CD8-positive, alpha-beta memory T cell (primary cell): ENCODE results near the gene COG5. TPM values are rescaled to one million over a fixed set of nuclear protein-coding genes. Genes with fewer than 3 reads are reported as not detected.

Source experiments
- CTCF ChIA-PET: fragments of 350-600 bp; sonication (Branson Sonifier 250); formaldehyde crosslinking; loops from one replicate; lab custom pipeline; 2021; ENCODE audit warnings: antibody characterized with exemption; lab: Charles Lee
- POLR2A ChIA-PET: fragments of 350-600 bp; sonication (Branson Sonifier 250); formaldehyde crosslinking; loops from one replicate; lab custom pipeline; 2021; ENCODE audit warnings: antibody characterized with exemption; lab: Charles Lee
- DNase-seq, 5 donors: peaks; one replicate each; pipeline versions ENCODE4 v3.0.0 to v3.0.0-alpha.2; 2020 to 2022; ENCODE audit warnings: mixed read lengths in 1 of 5
- H3K27ac ChIP-seq: one replicate; pipeline ENCODE4 v1.7.0; 2013; ENCODE audit warnings: low read depth, mild to moderate bottlenecking, low read length, moderate library complexity
- H3K27me3 ChIP-seq: 2 replicates; pipeline ENCODE4 v1.7.0; 2013; ENCODE audit warnings: low read length, mild to moderate bottlenecking; ENCODE audit not compliant: insufficient read depth, poor library complexity, severe bottlenecking
- H3K36me3 ChIP-seq: 2 replicates; pipeline ENCODE4 v1.7.0; 2013; ENCODE audit warnings: mild to moderate bottlenecking, low read length, moderate library complexity; ENCODE audit not compliant: insufficient read depth
- H3K4me1 ChIP-seq: 2 replicates; pipeline ENCODE4 v1.7.0; 2013; ENCODE audit warnings: mild to moderate bottlenecking, low read length, moderate library complexity; ENCODE audit not compliant: insufficient read depth
- H3K4me3 ChIP-seq: 2 replicates; pipeline ENCODE4 v1.7.0; 2013; ENCODE audit warnings: mild to moderate bottlenecking, low read length
- H3K9me3 ChIP-seq: 2 replicates; pipeline ENCODE4 v1.7.0; 2013; ENCODE audit warnings: mild to moderate bottlenecking, low read length
- H3K27ac Mint-ChIP-seq, 8 donors: one replicate each; pipeline ENCODE4 v1.8.0; 2020 to 2021; ENCODE audit warnings: mixed read lengths in 8 of 8, mild to moderate bottlenecking in 6 of 8, inconsistent platforms in 3 of 8, moderate library complexity in 3 of 8
- H3K27me3 Mint-ChIP-seq, 2 donors: one replicate each; pipeline ENCODE4 v1.8.0; 2020 to 2021; ENCODE audit warnings: mixed read lengths in 2 of 2, mild to moderate bottlenecking in 1 of 2, moderate library complexity in 1 of 2
- H3K36me3 Mint-ChIP-seq, 3 donors: one replicate each; pipeline ENCODE4 v1.8.0; 2020 to 2021; ENCODE audit warnings: mixed read lengths in 3 of 3, inconsistent platforms in 1 of 3, mild to moderate bottlenecking in 1 of 3
- H3K4me1 Mint-ChIP-seq, 3 donors: one replicate each; pipeline ENCODE4 v1.8.0; 2020 to 2021; ENCODE audit warnings: mixed read lengths in 3 of 3, inconsistent platforms in 1 of 3, mild to moderate bottlenecking in 1 of 3
- H3K4me3 Mint-ChIP-seq, 7 donors: one replicate each; pipeline ENCODE4 v1.8.0; 2020 to 2021; ENCODE audit warnings: mixed read lengths in 7 of 7, mild to moderate bottlenecking in 6 of 7, moderate library complexity in 4 of 7, inconsistent platforms in 2 of 7
- H3K9me3 Mint-ChIP-seq, 5 donors: one replicate each; pipeline ENCODE4 v1.8.0; 2020 to 2022; ENCODE audit warnings: mixed read lengths in 5 of 5, mild to moderate bottlenecking in 3 of 5, moderate library complexity in 2 of 5, inconsistent platforms in 1 of 5
- polyA plus RNA-seq: library from polyadenylated mRNA; unstranded; fragments of 300-500 nt; fragmentation: Illumina TruSeq; gene quantifications from one replicate; pipeline ENCODE4 v1.2.3, GENCODE V29; 2021
- total RNA-seq, 2 experiments: library from RNA; stranded (reverse); gene quantifications; one replicate each; pipeline ENCODE4 v1.2.3, GENCODE V29; 2021

The COG5 gene
- total and polyA plus RNA-seq, 3 experiments from 2014 or later: 29.2 to 39.4 (median 38.9) TPM

- no peak overlapping the region for H3K27ac ChIP-seq
- no peak overlapping the region for H3K4me3 ChIP-seq
- H3K4me1 ChIP-seq: no peaks in the 10 kb centered on the region
- ChIA-PET POLR2A (no interaction called here), CTCF (interaction anchor here (0.7 kb wide), 1 partner anchor 9 kb away, joined by 3 read pairs; no protein-coding TSS in a partner anchor)
- Mint-ChIP-seq H3K27ac (no peak overlapping the region), H3K27me3 (no peaks in the 10 kb centered on the region), H3K4me1 (peaks cover 10 to 49% (median 14%) of the 10 kb centered on the region in 3 donors), H3K9me3 (no peaks in the 10 kb centered on the region), H3K36me3 (peaks cover 0 to 8% (median 1%) of the 10 kb centered on the region in 3 donors), H3K4me3 (no peak overlapping the region)
- no peaks in the 10 kb centered on the region for H3K36me3 ChIP-seq
- no peaks in the 10 kb centered on the region for H3K9me3 ChIP-seq
- no peak for DNase-seq
- no peaks in the 10 kb centered on the region for H3K27me3 ChIP-seq
These were observed 180.5 kb downstream of the COG5 start for GRCh38 chr7:107383203-107383602.

- Mint-ChIP-seq H3K4me3 (no peak overlapping the region), H3K27ac (peak overlapping the region in 1 of 8 donors; percentile 15), H3K4me1 (peaks cover 10 to 45% (median 12%) of the 10 kb centered on the region in 3 donors), H3K27me3 (no peaks in the 10 kb centered on the region), H3K9me3 (no peaks in the 10 kb centered on the region), H3K36me3 (peaks cover 0 to 6% (median 1%) of the 10 kb centered on the region in 3 donors)
- Histone ChIP-seq H3K36me3 (no peaks in the 10 kb centered on the region), H3K4me3 (no peak overlapping the region), H3K9me3 (no peaks in the 10 kb centered on the region), H3K4me1 (no peaks in the 10 kb centered on the region), H3K27ac (no peak overlapping the region), H3K27me3 (no peaks in the 10 kb centered on the region)
- DNase-seq: no peak
- POLR2A ChIA-PET: no interaction called here
- CTCF ChIA-PET: no interaction called here
These were observed 182.3 kb downstream of the COG5 start for GRCh38 chr7:107381453-107381852.

- Histone ChIP-seq H3K4me3 (no peak overlapping the region), H3K27ac (no peak overlapping the region), H3K9me3 (no peaks in the 10 kb centered on the region), H3K4me1 (no peaks in the 10 kb centered on the region), H3K36me3 (no peaks in the 10 kb centered on the region), H3K27me3 (no peaks in the 10 kb centered on the region)
- Mint-ChIP-seq H3K4me3 (no peak overlapping the region), H3K36me3 (peaks cover 0 to 20% (median 11%) of the 10 kb centered on the region in 3 donors), H3K9me3 (no peaks in the 10 kb centered on the region), H3K4me1 (peaks cover 0 to 7% (median 2%) of the 10 kb centered on the region in 3 donors), H3K27ac (peak overlapping the region in 1 of 8 donors; percentile 26), H3K27me3 (no peaks in the 10 kb centered on the region)
- CTCF ChIA-PET: interaction anchor here (1.0 kb wide), 1 partner anchor 17 kb away, joined by 3 read pairs; no protein-coding TSS in a partner anchor
- POLR2A ChIA-PET: interaction anchor here (0.5 kb wide), 1 partner anchor 19 kb away, joined by 4 read pairs; no protein-coding TSS in a partner anchor
- no peak for DNase-seq
These were observed 190.4 kb downstream of the COG5 start for GRCh38 chr7:107373354-107373753.

GRCh38 chr7:107372298-107372697, 191.4 kb downstream of the COG5 start:
- Histone ChIP-seq H3K27me3 (no peaks in the 10 kb centered on the region), H3K4me3 (no peak overlapping the region), H3K9me3 (no peaks in the 10 kb centered on the region), H3K36me3 (no peaks in the 10 kb centered on the region), H3K4me1 (no peaks in the 10 kb centered on the region), H3K27ac (no peak overlapping the region)
- no peaks in the 10 kb centered on the region for H3K27me3 Mint-ChIP-seq
- ChIA-PET CTCF (interaction anchor here (0.7 to 1.0 kb wide), 2 partner anchors 12 to 16 kb away, joined by 3 read pairs; no protein-coding TSS in a partner anchor), POLR2A (no interaction called here)
- H3K9me3 Mint-ChIP-seq: no peaks in the 10 kb centered on the region
- peak overlapping the region in 1 of 8 donors; percentile 24 for H3K27ac Mint-ChIP-seq
- DNase-seq: no peak
- no peak overlapping the region for H3K4me3 Mint-ChIP-seq
- H3K4me1 Mint-ChIP-seq: peaks cover 0 to 4% (median 0%) of the 10 kb centered on the region in 3 donors
- peaks cover 3 to 22% (median 16%) of the 10 kb centered on the region in 3 donors for H3K36me3 Mint-ChIP-seq

GRCh38 chr7:107370816-107371215, 192.9 kb downstream of the COG5 start:
- H3K36me3 Mint-ChIP-seq: peaks cover 4 to 24% (median 20%) of the 10 kb centered on the region in 3 donors
- Histone ChIP-seq H3K36me3 (no peaks in the 10 kb centered on the region), H3K27me3 (no peaks in the 10 kb centered on the region), H3K27ac (no peak overlapping the region), H3K9me3 (no peaks in the 10 kb centered on the region), H3K4me1 (no peaks in the 10 kb centered on the region), H3K4me3 (no peak overlapping the region)
- peaks cover 0 to 4% (median 0%) of the 10 kb centered on the region in 3 donors for H3K4me1 Mint-ChIP-seq
- CTCF ChIA-PET: no interaction called here
- DNase-seq: no peak
- H3K27ac Mint-ChIP-seq: peak overlapping the region in 1 of 8 donors; percentile 5
- H3K4me3 Mint-ChIP-seq: no peak overlapping the region
- POLR2A ChIA-PET: no interaction called here
- no peaks in the 10 kb centered on the region for H3K27me3 Mint-ChIP-seq
- no peaks in the 10 kb centered on the region for H3K9me3 Mint-ChIP-seq

DNA sequence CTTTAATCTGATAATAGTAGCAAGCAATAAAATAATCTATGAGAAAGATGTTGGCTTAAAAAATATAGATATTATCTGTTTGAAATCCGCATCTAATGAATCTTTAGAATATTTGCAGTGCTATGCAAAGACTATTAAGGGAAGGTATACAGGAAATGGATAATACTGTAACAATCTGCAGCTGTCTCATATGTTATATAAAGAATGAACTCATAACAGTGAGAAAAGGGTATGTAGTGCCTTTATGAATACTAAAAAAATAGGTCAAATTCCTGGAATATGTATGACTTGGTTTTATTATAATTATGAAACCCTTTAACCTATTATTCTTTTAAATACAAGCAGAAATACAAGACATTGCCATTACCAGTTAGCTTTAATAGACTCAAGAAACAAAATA, 198.9 kb downstream of the COG5 start:
- ChIA-PET CTCF (interaction anchor here (0.7 to 1.0 kb wide), 2 partner anchors 21 to 323 kb away, joined by 3 read pairs; no protein-coding TSS in a partner anchor), POLR2A (no interaction called here)
- H3K27me3 ChIP-seq: no peaks in the 10 kb centered on the region
- H3K4me1 ChIP-seq: no peaks in the 10 kb centered on the region
- Mint-ChIP-seq H3K36me3 (peaks cover 25 to 49% (median 33%) of the 10 kb centered on the region in 3 donors), H3K4me3 (no peak overlapping the region), H3K9me3 (no peaks in the 10 kb centered on the region), H3K27me3 (no peaks in the 10 kb centered on the region), H3K27ac (no peak overlapping the region), H3K4me1 (peaks cover 0 to 7% (median 0%) of the 10 kb centered on the region in 3 donors)
- no peak for DNase-seq
- H3K4me3 ChIP-seq: no peak overlapping the region
- peaks cover 15% of the 10 kb centered on the region for H3K36me3 ChIP-seq
- no peak overlapping the region for H3K27ac ChIP-seq
- H3K9me3 ChIP-seq: no peaks in the 10 kb centered on the region

DNA sequence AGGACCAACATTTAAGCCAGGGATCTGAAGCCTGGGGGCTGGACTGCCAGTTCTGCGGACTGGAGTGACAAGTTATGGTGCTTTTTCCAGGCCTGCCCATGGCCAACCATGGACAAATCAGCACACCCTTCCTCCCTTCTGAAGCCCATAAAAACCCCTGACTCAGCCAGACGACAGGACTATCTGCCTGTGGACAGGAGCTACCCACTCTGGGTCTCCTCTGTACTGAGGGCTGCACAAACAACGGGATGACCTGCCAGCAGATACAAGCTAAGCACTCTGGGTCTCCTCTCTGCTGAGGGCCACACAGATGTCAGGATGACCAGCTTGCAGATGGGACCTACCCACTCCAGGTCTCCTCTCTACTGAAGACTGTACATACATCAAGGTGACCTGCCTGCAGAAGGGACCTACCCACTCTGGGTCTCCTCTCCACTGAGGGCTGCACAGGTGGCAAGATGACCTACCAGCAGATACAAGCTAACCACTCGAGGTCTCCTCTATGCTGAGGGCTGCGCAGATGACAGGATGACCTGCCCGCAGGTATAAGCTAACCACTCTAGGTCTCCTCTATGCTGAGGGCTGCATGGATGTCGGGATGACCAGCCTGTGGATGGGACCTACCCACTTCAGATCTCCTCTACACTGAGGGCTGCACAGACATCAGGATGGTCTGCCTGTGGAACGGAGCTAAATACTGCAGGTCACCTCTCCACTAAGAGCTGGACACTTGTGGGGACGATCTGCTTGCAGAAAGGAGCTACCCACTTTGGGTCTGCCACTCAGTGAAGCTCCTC, 204.0 kb downstream of the COG5 start:
- Mint-ChIP-seq H3K36me3 (peaks cover 25 to 63% (median 27%) of the 10 kb centered on the region in 3 donors), H3K27me3 (no peaks in the 10 kb centered on the region), H3K9me3 (no peaks in the 10 kb centered on the region), H3K4me1 (no peaks in the 10 kb centered on the region), H3K27ac (no peak overlapping the region), H3K4me3 (no peak overlapping the region)
- no peak overlapping the region for H3K4me3 ChIP-seq
- no peak overlapping the region for H3K27ac ChIP-seq
- no peak for DNase-seq
- no peaks in the 10 kb centered on the region for H3K9me3 ChIP-seq
- ChIA-PET CTCF (interaction anchor here (1.2 kb wide), 1 partner anchor 13 kb away, joined by 3 read pairs; no protein-coding TSS in a partner anchor), POLR2A (no interaction called here)
- peaks cover 22% of the 10 kb centered on the region for H3K36me3 ChIP-seq
- no peaks in the 10 kb centered on the region for H3K4me1 ChIP-seq
- H3K27me3 ChIP-seq: no peaks in the 10 kb centered on the region

GRCh38 chr7:107355616-107356015, 208.1 kb downstream of the COG5 start:
- no peaks in the 10 kb centered on the region for H3K4me1 ChIP-seq
- H3K36me3 ChIP-seq: peaks cover 15% of the 10 kb centered on the region
- no peaks in the 10 kb centered on the region for H3K9me3 ChIP-seq
- Mint-ChIP-seq H3K4me3 (no peak overlapping the region), H3K27ac (no peak overlapping the region), H3K4me1 (no peaks in the 10 kb centered on the region), H3K9me3 (no peaks in the 10 kb centered on the region), H3K36me3 (peaks cover 11 to 41% (median 25%) of the 10 kb centered on the region in 3 donors), H3K27me3 (no peaks in the 10 kb centered on the region)
- no peak overlapping the region for H3K4me3 ChIP-seq
- ChIA-PET CTCF (interaction anchor here (1.4 kb wide), 1 partner anchor 17 kb away, joined by 3 read pairs; no protein-coding TSS in a partner anchor), POLR2A (no interaction called here)
- H3K27ac ChIP-seq: no peak overlapping the region
- no peaks in the 10 kb centered on the region for H3K27me3 ChIP-seq
- DNase-seq: no peak
